ENCODE data around the gene SLC50A1. TPM values are rescaled to one million over a fixed set of nuclear protein-coding genes. Genes with fewer than 3 reads are reported as not detected.
A peak's percentile ranks its signal among the peaks of the same experiment; 100 is the strongest.

Gene SLC50A1
- total and polyA plus RNA-seq, 9 of the 15 experiments (the other 6 are each of a cell fraction or from before 2014, with no cell fraction given): 46.5 to 132 (median 91.9) TPM

DNA sequence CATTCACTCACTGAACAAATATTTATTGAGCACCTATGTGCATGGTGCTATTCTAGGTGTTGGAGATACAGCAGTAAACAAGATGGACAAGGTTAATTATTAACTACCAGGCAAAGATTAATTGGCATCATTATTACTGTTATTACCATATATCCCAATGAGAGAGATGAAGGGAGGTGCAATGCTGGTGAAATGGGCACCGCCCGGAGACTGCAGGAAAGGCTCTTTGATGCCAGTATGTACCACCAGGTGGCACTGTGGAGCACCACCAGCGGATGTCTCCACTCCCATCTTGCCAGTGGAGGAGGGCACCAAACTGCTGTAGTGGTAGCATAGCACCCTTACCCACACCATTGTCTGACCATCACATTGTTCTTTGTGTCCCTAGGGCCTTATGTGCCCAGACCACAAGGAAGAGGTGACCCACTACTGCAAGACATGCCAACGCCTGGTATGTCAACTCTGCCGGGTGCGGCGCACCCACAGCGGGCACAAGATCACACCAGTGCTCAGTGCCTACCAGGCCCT is 41.0 kb downstream of the SLC50A1 start (continued):
- TF ChIP-seq, protein P1, sequence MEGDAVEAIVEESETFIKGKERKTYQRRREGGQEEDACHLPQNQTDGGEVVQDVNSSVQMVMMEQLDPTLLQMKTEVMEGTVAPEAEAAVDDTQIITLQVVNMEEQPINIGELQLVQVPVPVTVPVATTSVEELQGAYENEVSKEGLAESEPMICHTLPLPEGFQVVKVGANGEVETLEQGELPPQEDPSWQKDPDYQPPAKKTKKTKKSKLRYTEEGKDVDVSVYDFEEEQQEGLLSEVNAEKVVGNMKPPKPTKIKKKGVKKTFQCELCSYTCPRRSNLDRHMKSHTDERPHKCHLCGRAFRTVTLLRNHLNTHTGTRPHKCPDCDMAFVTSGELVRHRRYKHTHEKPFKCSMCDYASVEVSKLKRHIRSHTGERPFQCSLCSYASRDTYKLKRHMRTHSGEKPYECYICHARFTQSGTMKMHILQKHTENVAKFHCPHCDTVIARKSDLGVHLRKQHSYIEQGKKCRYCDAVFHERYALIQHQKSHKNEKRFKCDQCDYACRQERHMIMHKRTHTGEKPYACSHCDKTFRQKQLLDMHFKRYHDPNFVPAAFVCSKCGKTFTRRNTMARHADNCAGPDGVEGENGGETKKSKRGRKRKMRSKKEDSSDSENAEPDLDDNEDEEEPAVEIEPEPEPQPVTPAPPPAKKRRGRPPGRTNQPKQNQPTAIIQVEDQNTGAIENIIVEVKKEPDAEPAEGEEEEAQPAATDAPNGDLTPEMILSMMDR (IDR thresholded peaks at IDR 0.05 in 2 of 3, conservative IDR thresholded peaks at IDR 0.05 in 1 of 3; ENCODE audit: insufficient read depth in 2 of 3, low read depth in 1 of 3, low read length in 3 of 3): peak; percentile 82 to 93 (median 88)
- TF ChIP-seq, protein P2, sequence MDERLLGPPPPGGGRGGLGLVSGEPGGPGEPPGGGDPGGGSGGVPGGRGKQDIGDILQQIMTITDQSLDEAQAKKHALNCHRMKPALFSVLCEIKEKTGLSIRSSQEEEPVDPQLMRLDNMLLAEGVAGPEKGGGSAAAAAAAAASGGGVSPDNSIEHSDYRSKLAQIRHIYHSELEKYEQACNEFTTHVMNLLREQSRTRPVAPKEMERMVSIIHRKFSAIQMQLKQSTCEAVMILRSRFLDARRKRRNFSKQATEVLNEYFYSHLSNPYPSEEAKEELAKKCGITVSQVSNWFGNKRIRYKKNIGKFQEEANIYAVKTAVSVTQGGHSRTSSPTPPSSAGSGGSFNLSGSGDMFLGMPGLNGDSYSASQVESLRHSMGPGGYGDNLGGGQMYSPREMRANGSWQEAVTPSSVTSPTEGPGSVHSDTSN (CRISPR knock-in tag; IDR thresholded peaks at IDR 0.05; ENCODE audit: low read depth): no peak
- TF ChIP-seq, protein P2 (tag; conservative IDR thresholded peaks at IDR 0.05; ENCODE audit: low read depth): no peak
- TF ChIP-seq, protein P3, sequence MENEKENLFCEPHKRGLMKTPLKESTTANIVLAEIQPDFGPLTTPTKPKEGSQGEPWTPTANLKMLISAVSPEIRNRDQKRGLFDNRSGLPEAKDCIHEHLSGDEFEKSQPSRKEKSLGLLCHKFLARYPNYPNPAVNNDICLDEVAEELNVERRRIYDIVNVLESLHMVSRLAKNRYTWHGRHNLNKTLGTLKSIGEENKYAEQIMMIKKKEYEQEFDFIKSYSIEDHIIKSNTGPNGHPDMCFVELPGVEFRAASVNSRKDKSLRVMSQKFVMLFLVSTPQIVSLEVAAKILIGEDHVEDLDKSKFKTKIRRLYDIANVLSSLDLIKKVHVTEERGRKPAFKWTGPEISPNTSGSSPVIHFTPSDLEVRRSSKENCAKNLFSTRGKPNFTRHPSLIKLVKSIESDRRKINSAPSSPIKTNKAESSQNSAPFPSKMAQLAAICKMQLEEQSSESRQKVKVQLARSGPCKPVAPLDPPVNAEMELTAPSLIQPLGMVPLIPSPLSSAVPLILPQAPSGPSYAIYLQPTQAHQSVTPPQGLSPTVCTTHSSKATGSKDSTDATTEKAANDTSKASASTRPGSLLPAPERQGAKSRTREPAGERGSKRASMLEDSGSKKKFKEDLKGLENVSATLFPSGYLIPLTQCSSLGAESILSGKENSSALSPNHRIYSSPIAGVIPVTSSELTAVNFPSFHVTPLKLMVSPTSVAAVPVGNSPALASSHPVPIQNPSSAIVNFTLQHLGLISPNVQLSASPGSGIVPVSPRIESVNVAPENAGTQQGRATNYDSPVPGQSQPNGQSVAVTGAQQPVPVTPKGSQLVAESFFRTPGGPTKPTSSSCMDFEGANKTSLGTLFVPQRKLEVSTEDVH (IDR thresholded peaks at IDR 0.05; ENCODE audit: low read depth, partially characterized antibody): no peak
- TF ChIP-seq, protein P4, sequence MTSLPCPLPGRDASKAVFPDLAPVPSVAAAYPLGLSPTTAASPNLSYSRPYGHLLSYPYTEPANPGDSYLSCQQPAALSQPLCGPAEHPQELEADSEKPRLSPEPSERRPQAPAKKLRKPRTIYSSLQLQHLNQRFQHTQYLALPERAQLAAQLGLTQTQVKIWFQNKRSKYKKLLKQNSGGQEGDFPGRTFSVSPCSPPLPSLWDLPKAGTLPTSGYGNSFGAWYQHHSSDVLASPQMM (CRISPR knock-in tag; IDR thresholded peaks at IDR 0.05): no peak
- TF ChIP-seq RHOXF2B (CRISPR knock-in tag; conservative IDR thresholded peaks at IDR 0.05) (no peak), ZNF239 (CRISPR knock-in tag; IDR thresholded peaks at IDR 0.05) (no peak), NFIC (IDR thresholded peaks at IDR 0.05) (no peak), ZKSCAN8 (CRISPR knock-in tag; IDR thresholded peaks at IDR 0.05) (no peak), HMG20A (CRISPR knock-in tag; conservative IDR thresholded peaks at IDR 0.05) (no peak), SMC3 (conservative IDR thresholded peaks at IDR 0.05; ENCODE audit: insufficient read depth, low read depth, low read length) (peak; percentile 72), MYBL2 (IDR thresholded peaks at IDR 0.05; ENCODE audit: low read depth) (no peak), MYBL2 (CRISPR knock-in tag; IDR thresholded peaks at IDR 0.05; ENCODE audit: borderline replicate concordance) (no peak), MCM5 (IDR thresholded peaks at IDR 0.05; ENCODE audit: low read depth) (no peak), ZEB2 (IDR thresholded peaks at IDR 0.05) (no peak), MTA3 (IDR thresholded peaks at IDR 0.05; ENCODE audit: borderline replicate concordance) (peak; percentile 50; the same call in 1 of the 2 replicates), ASH1L (IDR thresholded peaks at IDR 0.05; ENCODE audit: borderline replicate concordance, low read depth, partially characterized antibody) (no peak), MXI1 (IDR thresholded peaks at IDR 0.05; ENCODE audit: low read depth, low read length) (no peak), PHB (CRISPR knock-in tag; IDR thresholded peaks at IDR 0.05) (no peak)
- TF ChIP-seq, protein P5, sequence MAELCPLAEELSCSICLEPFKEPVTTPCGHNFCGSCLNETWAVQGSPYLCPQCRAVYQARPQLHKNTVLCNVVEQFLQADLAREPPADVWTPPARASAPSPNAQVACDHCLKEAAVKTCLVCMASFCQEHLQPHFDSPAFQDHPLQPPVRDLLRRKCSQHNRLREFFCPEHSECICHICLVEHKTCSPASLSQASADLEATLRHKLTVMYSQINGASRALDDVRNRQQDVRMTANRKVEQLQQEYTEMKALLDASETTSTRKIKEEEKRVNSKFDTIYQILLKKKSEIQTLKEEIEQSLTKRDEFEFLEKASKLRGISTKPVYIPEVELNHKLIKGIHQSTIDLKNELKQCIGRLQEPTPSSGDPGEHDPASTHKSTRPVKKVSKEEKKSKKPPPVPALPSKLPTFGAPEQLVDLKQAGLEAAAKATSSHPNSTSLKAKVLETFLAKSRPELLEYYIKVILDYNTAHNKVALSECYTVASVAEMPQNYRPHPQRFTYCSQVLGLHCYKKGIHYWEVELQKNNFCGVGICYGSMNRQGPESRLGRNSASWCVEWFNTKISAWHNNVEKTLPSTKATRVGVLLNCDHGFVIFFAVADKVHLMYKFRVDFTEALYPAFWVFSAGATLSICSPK (IDR thresholded peaks at IDR 0.05; ENCODE audit: borderline replicate concordance): no peak

Measured in K562 (cell line).